B cell (primary cell): ENCODE measurements around the gene PABPN1. TPM values are rescaled to one million over a fixed set of nuclear protein-coding genes. Genes with fewer than 3 reads are reported as not detected.

Experiments
- ATAC-seq: fragments of 200-7000 bp; cut with Tn5 transposase; one replicate; pipeline ENCODE4 v1.10.0; 2021; ENCODE audit warnings: low read depth, mild to moderate bottlenecking, moderate number of reproducible peaks, moderate library complexity
- CTCF ChIA-PET: fragments of 350-600 bp; sonication (Branson Sonifier 250); formaldehyde crosslinking; loops from one replicate; lab custom pipeline; 2021; ENCODE audit warnings: antibody characterized with exemption, inconsistent platforms; lab: Charles Lee
- POLR2A ChIA-PET: fragments of 350-600 bp; sonication (Branson Sonifier 250); formaldehyde crosslinking; loops from one replicate; lab custom pipeline; 2021; ENCODE audit warnings: antibody characterized with exemption; lab: Charles Lee
- DNase-seq: peaks from one replicate; pipeline ENCODE4 v3.0.0; 2013
- H2AFZ ChIP-seq: 2 replicates; pipeline ENCODE4 v1.6.1; 2012; ENCODE audit warnings: mild to moderate bottlenecking, low read depth, low read length; ENCODE audit not compliant: insufficient read depth, poor library complexity, severe bottlenecking
- H3K27ac ChIP-seq, 2 donors: 1 replicate in 1 of 2; 2 replicates in 1 of 2; pipeline ENCODE4 v1.5.1; 2012 to 2013; ENCODE audit warnings: low read length in 2 of 2, mild to moderate bottlenecking in 2 of 2, moderate library complexity in 1 of 2
- H3K27me3 ChIP-seq, 4 experiments: fragments of 200-600 bp in 1 of 4; sonication (generic) in 1 of 4; replicated peaks in 1 of 4; 1 replicate in 2 of 4; 2 replicates in 2 of 4; pipeline versions ENCODE4 v1.6.1 to v1.7.0; 2013 to 2016; ENCODE audit warnings: low read length in 3 of 4, mild to moderate bottlenecking in 2 of 4, mixed read lengths in 1 of 4, moderate library complexity in 1 of 4; ENCODE audit not compliant: insufficient read depth in 4 of 4, control insufficient read depth in 3 of 4; ENCODE audit errors: control extremely low read depth in 1 of 4
- H3K36me3 ChIP-seq, 2 experiments: replicated peaks in 1 of 2; 1 replicate in 1 of 2; 2 replicates in 1 of 2; pipeline versions ENCODE4 v1.6.1 to v1.7.1; 2013; ENCODE audit warnings: low read length in 1 of 2; ENCODE audit not compliant: insufficient read depth in 2 of 2, control insufficient read depth in 1 of 2; ENCODE audit errors: control extremely low read depth in 1 of 2, extremely low read depth in 1 of 2
- H3K4me1 ChIP-seq, 2 donors: fragments of 200-600 bp in 1 of 2; sonication (generic) in 1 of 2; 1 replicate in 1 of 2; 2 replicates in 1 of 2; pipeline versions ENCODE4 v1.5.1 to v1.6.1; 2013 to 2017; ENCODE audit warnings: low read length in 2 of 2; ENCODE audit not compliant: control insufficient read depth in 2 of 2, insufficient read depth in 2 of 2
- H3K4me2 ChIP-seq: replicated peaks from 2 replicates; pipeline ENCODE3; 2012; ENCODE audit warnings: mild to moderate bottlenecking, low read depth, low read length; ENCODE audit not compliant: poor library complexity, severe bottlenecking
- H3K4me3 ChIP-seq, 5 experiments: fragments of 200-600 bp in 1 of 5; sonication (generic) in 1 of 5; 1 replicate in 3 of 5; 2 replicates in 2 of 5; pipeline versions ENCODE4 v1.5.1 to v1.7.0; 2011 to 2016; ENCODE audit warnings: low read length in 4 of 5, mild to moderate bottlenecking in 4 of 5, low read depth in 2 of 5, control low read depth in 1 of 5, moderate library complexity in 1 of 5; ENCODE audit not compliant: insufficient read depth in 1 of 5; ENCODE audit errors: control extremely low read depth in 1 of 5, extremely low read depth in 1 of 5
- H3K79me2 ChIP-seq: fragments of 200-600 bp; sonication (generic); one replicate; pipeline ENCODE4 v1.6.0; 2016; ENCODE audit warnings: low read length; ENCODE audit not compliant: control insufficient read depth, insufficient read depth
- H3K9ac ChIP-seq: fragments of 200-600 bp; sonication (generic); 2 replicates; pipeline ENCODE4 v1.6.1; 2017; ENCODE audit warnings: mild to moderate bottlenecking, low read length, moderate library complexity
- H3K9me3 ChIP-seq, 3 donors: one replicate each; pipeline versions ENCODE4 v1.6.1 to v1.7.1; 2013; ENCODE audit warnings: low read length in 2 of 3; ENCODE audit not compliant: control insufficient read depth in 2 of 3, insufficient read depth in 1 of 3; ENCODE audit errors: control extremely low read depth in 1 of 3
- H4K20me1 ChIP-seq: 2 replicates; pipeline ENCODE4 v1.6.0; 2012; ENCODE audit warnings: mild to moderate bottlenecking, low read length; ENCODE audit not compliant: insufficient read depth, control insufficient read depth, poor library complexity, severe bottlenecking
- H3K27ac Mint-ChIP-seq: one replicate; pipeline ENCODE4 v1.8.0; 2021; ENCODE audit warnings: mixed read lengths
- H3K27me3 Mint-ChIP-seq: one replicate; pipeline ENCODE4 v1.8.0; 2021; ENCODE audit warnings: mixed read lengths
- H3K4me1 Mint-ChIP-seq: one replicate; pipeline ENCODE4 v1.8.0; 2021; ENCODE audit warnings: mixed read lengths
- H3K4me3 Mint-ChIP-seq: one replicate; pipeline ENCODE4 v1.8.0; 2021; ENCODE audit warnings: mixed read lengths
- H3K9me3 Mint-ChIP-seq: one replicate; pipeline ENCODE4 v1.8.0; 2022; ENCODE audit warnings: mixed read lengths; ENCODE audit not compliant: insufficient read depth
- CTCF ChIP-seq: fragments of 200-600 bp; IDR thresholded peaks from one replicate; pipeline ENCODE4 v1.8.0; 2022; ENCODE audit warnings: antibody characterized with exemption, mild to moderate bottlenecking
- EZH2 ChIP-seq: IDR thresholded peaks from 2 replicates; pipeline ENCODE4 v1.6.1; 2012; ENCODE audit warnings: borderline replicate concordance, low read depth, mild to moderate bottlenecking, moderate library complexity, low read length; ENCODE audit not compliant: insufficient read depth, poor library complexity, severe bottlenecking
- WGBS: methylation state at CpG from one replicate; pipeline ENCODE4 v1.1.5; 2013; ENCODE audit warnings: missing lambda C conversion rate; ENCODE audit not compliant: insufficient coverage; 5-methylcytosine and 5-hydroxymethylcytosine counted together
- intact Hi-C: fragments of 100-400 bp; cut with micrococcal nuclease; formaldehyde crosslinking; loops from one replicate; pipeline ENCODE4 v1.10.0; 2022
- polyA plus RNA-seq: library from polyadenylated mRNA; depleted of rRNA; stranded (reverse); fragments of >200 nt; gene quantifications from 2 replicates; pipeline ENCODE4 v1.2.3, GENCODE V29; 2012
- total RNA-seq, 2 donors: library from RNA; stranded (reverse); fragments of 120-200 nt in 1 of 2; gene quantifications; 1 replicate in 1 of 2; 2 replicates in 1 of 2; pipeline versions ENCODE4 v1.2.3 to v1.2.4, GENCODE V29; 2013 to 2022

Gene PABPN1
- total and polyA plus RNA-seq, 2 donors (not counting 1 experiment from before 2014, with no cell fraction given): 283 to 293 TPM

DNA sequence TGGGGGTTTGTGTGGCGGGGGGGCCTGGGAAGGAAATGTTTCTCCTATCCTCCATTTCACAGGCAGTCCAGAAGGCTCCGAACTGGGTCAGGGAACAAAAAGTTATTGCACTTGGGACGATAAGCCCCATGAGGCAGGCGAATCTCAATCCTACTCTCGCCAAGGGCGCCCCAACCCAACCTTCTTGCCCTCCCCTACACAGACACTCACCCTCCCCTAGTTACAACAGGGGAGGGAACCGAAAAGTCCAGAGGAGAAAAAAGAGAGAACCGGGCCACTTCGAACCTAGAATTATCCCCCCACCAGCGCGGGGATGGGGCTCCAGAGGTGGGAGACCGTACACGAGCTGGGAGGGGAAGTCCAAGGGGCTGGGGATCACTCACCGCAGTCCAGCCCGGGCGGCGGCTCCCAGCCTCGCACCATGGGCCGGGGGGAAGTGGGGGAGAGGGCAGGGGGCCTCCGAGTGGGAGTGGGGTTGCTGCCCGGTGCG lies 35.7 kb upstream of the PABPN1 start:
- H3K27me3 ChIP-seq: no peaks in the 10 kb centered on the region
- Mint-ChIP-seq H3K27ac (peak overlapping the region; percentile 86), H3K27me3 (no peaks in the 10 kb centered on the region), H3K4me1 (peaks cover 23% of the 10 kb centered on the region), H3K9me3 (no peaks in the 10 kb centered on the region), H3K4me3 (peak overlapping the region; percentile 98)
- POLR2A ChIA-PET: interaction anchor here (0.8 to 1.7 kb wide), 4 partner anchors 10 to 1364 kb away, joined by 3 to 26 read pairs (median 8); partner anchors contain the start of genes PABPN1 and PPP1R3E
- H3K4me2 ChIP-seq: peak overlapping the region; percentile 84
- 0% methylated on average over 14 of the region's 22 CpGs for WGBS
- peak overlapping the region; percentile 83 for H3K9ac ChIP-seq
- peaks cover 13 to 17% of the 10 kb centered on the region in 2 donors for H3K4me1 ChIP-seq
- H3K36me3 ChIP-seq: no peaks in the 10 kb centered on the region
- H3K79me2 ChIP-seq: peaks cover 14% of the 10 kb centered on the region
- ATAC-seq (peak; percentile 3), DNase-seq (no peak)
- peak overlapping the region; percentile 56 to 90 (median 83) for H3K4me3 ChIP-seq
- intact Hi-C loops: loop anchor here (1.0 to 10.0 kb wide), 8 partner anchors 10 to 696 kb away; partner anchors contain the start of genes ACIN1, AP1G2, C14orf119 and DAD1
- no peaks in the 10 kb centered on the region for H3K9me3 ChIP-seq
- TF ChIP-seq EZH2: no peak
- TF ChIP-seq CTCF: no peak
- CTCF ChIA-PET: interaction anchor here (0.7 to 4.6 kb wide), 2 partner anchors 13 to 347 kb away, joined by 3 to 56 read pairs; partner anchors contain the start of gene PPP1R3E
- peak overlapping the region; percentile 47 to 83 for H3K27ac ChIP-seq
- peak overlapping the region; percentile 92 for H2AFZ ChIP-seq
- H4K20me1 ChIP-seq: no peaks in the 10 kb centered on the region
